ENCODE data around the gene TANC1.

GRCh38 chr2:159199236-159199635 lies 230.8 kb downstream of the TANC1 start:
- TF ChIP-seq CTCF (optimal IDR thresholded peaks at IDR 0.05 in 1 of 3, IDR thresholded peaks at IDR 0.05 in 1 of 3, conservative IDR thresholded peaks at IDR 0.05 in 1 of 3; ENCODE audit: extremely low read depth in 1 of 3, insufficient read depth in 2 of 3, low read length in 3 of 3) (no peak), EZH2 (IDR thresholded peaks at IDR 0.05; ENCODE audit: low read length) (no peak)
